ENCODE data around the gene TGFBR3.

TGFBR3 gene

GRCh38 chr1:91803123-91803522 lies 82.8 kb downstream of the TGFBR3 start (continued):
- TF ChIP-seq ZNF248 (tag by site-specific recombination; IDR thresholded peaks at IDR 0.05) (no peak), ZNF26 (tag by site-specific recombination; IDR thresholded peaks at IDR 0.05) (no peak), ZNF514 (tag by site-specific recombination; IDR thresholded peaks at IDR 0.05) (no peak)

GRCh38 chr1:91801496-91802115 lies 84.3 kb downstream of the TGFBR3 start:
- Histone ChIP-seq H3K27ac (ENCODE audit: extremely low read depth, low read depth, low read length) (no peak overlapping the region), H3K36me3 (ENCODE audit: control insufficient read depth in 2 of 2, insufficient read depth in 1 of 2, low read length in 2 of 2) (no peaks in the 10 kb centered on the region), H3K9me3 (ENCODE audit: control insufficient read depth, insufficient read depth, low read depth, low read length) (no peaks in the 10 kb centered on the region), H3K4me3 (ENCODE audit: low read depth, low read length) (no peak overlapping the region), H3K4me1 (ENCODE audit: control insufficient read depth, insufficient read depth, low read length) (peaks cover 6% of the 10 kb centered on the region; the same call in 1 of the 2 replicates)
- POLR2A ChIA-PET, result no interaction called here
- CTCF ChIA-PET, result interaction anchor here (1.3 kb wide), 1 partner anchor 82 kb away, joined by 3 read pairs; no protein-coding TSS in a partner anchor
- no peak for TF ChIP-seq ZSCAN16 (tag by site-specific recombination; IDR thresholded peaks at IDR 0.05)
- TF ChIP-seq CTCF (tag by site-specific recombination; IDR thresholded peaks at IDR 0.05), result no peak
- no peak for TF ChIP-seq ZNF701 (tag by site-specific recombination; IDR thresholded peaks at IDR 0.05)
- TF ChIP-seq ZNF404 (tag by site-specific recombination; IDR thresholded peaks at IDR 0.05), result no peak
- no peak for TF ChIP-seq ZNF19 (tag by site-specific recombination; IDR thresholded peaks at IDR 0.05; ENCODE audit: low read depth)
- TF ChIP-seq ZNF518A (tag by site-specific recombination; conservative IDR thresholded peaks at IDR 0.05; ENCODE audit: low read depth), result no peak
- TF ChIP-seq, protein P1, sequence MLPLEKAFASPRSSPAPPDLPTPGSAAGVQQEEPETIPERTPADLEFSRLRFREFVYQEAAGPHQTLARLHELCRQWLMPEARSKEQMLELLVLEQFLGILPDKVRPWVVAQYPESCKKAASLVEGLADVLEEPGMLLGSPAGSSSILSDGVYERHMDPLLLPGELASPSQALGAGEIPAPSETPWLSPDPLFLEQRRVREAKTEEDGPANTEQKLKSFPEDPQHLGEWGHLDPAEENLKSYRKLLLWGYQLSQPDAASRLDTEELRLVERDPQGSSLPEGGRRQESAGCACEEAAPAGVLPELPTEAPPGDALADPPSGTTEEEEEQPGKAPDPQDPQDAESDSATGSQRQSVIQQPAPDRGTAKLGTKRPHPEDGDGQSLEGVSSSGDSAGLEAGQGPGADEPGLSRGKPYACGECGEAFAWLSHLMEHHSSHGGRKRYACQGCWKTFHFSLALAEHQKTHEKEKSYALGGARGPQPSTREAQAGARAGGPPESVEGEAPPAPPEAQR (tag by site-specific recombination; IDR thresholded peaks at IDR 0.05), result no peak
- no peak for TF ChIP-seq ZNF37A (tag by site-specific recombination; IDR thresholded peaks at IDR 0.05)
- TF ChIP-seq ZNF660 (tag by site-specific recombination; IDR thresholded peaks at IDR 0.05), result no peak
- no peak for TF ChIP-seq ZNF837 (tag by site-specific recombination; IDR thresholded peaks at IDR 0.05)
- TF ChIP-seq ZNF785 (tag by site-specific recombination; IDR thresholded peaks at IDR 0.05), result no peak
- TF ChIP-seq ZNF560 (tag by site-specific recombination; IDR thresholded peaks at IDR 0.05; ENCODE audit: borderline replicate concordance), result no peak
- TF ChIP-seq ZNF664 (tag by site-specific recombination; IDR thresholded peaks at IDR 0.05), result no peak
- TF ChIP-seq ZNF449 (tag by site-specific recombination; IDR thresholded peaks at IDR 0.05), result no peak
- no peak for TF ChIP-seq ZBTB17 (tag by site-specific recombination; IDR thresholded peaks at IDR 0.05)
- TF ChIP-seq GLI2 (tag by site-specific recombination; IDR thresholded peaks at IDR 0.05; ENCODE audit: borderline replicate concordance, low read depth), result no peak
- TF ChIP-seq ZNF280C (tag by site-specific recombination; IDR thresholded peaks at IDR 0.05), result no peak
- TF ChIP-seq ZNF600 (tag by site-specific recombination; IDR thresholded peaks at IDR 0.05), result no peak
- no peak for TF ChIP-seq ZNF843 (tag by site-specific recombination; IDR thresholded peaks at IDR 0.05)
